SK-N-MC (cell line): ENCODE measurements around the gene HS3ST3A1.

Source experiments
- EZH2 ChIP-seq: fragments of 200-600 bp; sonication (generic); IDR thresholded peaks from one replicate; pipeline ENCODE4 v1.6.1; 2017; ENCODE audit warnings: antibody characterized with exemption
- POLR2AphosphoS5 ChIP-seq: IDR thresholded peaks from 2 replicates; pipeline ENCODE4 v1.6.1; 2012; ENCODE audit warnings: mild to moderate bottlenecking, low read depth, low read length, borderline replicate concordance

GRCh38 chr17:13490906-13491482, 110.7 kb downstream of the HS3ST3A1 start:
- TF ChIP-seq POLR2AphosphoS5 (no peak), EZH2 (no peak)
